Right cardiac atrium (tissue), 5 donors: ENCODE data around the gene LCE5A. TPM values are rescaled to one million over a fixed set of nuclear protein-coding genes. Genes with fewer than 3 reads are reported as not detected.

Experiments
- polyA plus RNA-seq: library from polyadenylated mRNA; stranded (reverse); fragments of 200-250 nt; gene quantifications from one replicate; pipeline ENCODE4 v1.2.3, GENCODE V29; 2013
- total RNA-seq, 4 donors: library from RNA; stranded (reverse); fragmentation: NEBNext Ultra II Directional; extraction: Animal tissue kit (Norgen Biotek cat#: 25700); gene quantifications; one replicate each; pipeline ENCODE4 v1.2.1, GENCODE V29; 2021
- donor health status: healthy with polysubstance abuse.
- donor health status: DM: no; HTN: yes; CAD: no.
- donor health status: DM: no; HTN: no; CAD: no.
- donor health status: DM: no; HTN: yes; CAD: no; lungs with severe emphysema.
- donor health status: DM: yes; HTN: yes; CAD: no.

Gene LCE5A
- total and polyA plus RNA-seq, 5 donors, result not detected

Other genes starting within 250 kb of the LCE5A start
- gene FLG, start 185.6 kb upstream of the LCE5A start, total RNA-seq, result not detected
- gene FLG, start 185.6 kb upstream of the LCE5A start, polyA plus RNA-seq, result 0.05 TPM
- gene FLG2, start 150.8 kb upstream of the LCE5A start, total RNA-seq, result not detected
- gene FLG2, start 150.8 kb upstream of the LCE5A start, polyA plus RNA-seq, result not detected
- not detected for gene CRNN, start 96.5 kb upstream of the LCE5A start, total RNA-seq
- gene CRNN, start 96.5 kb upstream of the LCE5A start, polyA plus RNA-seq, result 0.14 TPM
- gene CRCT1, start 3.7 kb downstream of the LCE5A start, total RNA-seq, result not detected
- not detected for gene CRCT1, start 3.7 kb downstream of the LCE5A start, polyA plus RNA-seq
- gene LCE3E, start 56.0 kb downstream of the LCE5A start, total RNA-seq, result not detected
- not detected for gene LCE3E, start 56.0 kb downstream of the LCE5A start, polyA plus RNA-seq
- not detected for gene LCE3D, start 69.7 kb downstream of the LCE5A start, total RNA-seq
- gene LCE3D, start 69.7 kb downstream of the LCE5A start, polyA plus RNA-seq, result not detected
- gene LCE3C, start 89.4 kb downstream of the LCE5A start, total RNA-seq, result not detected
- gene LCE3C, start 89.4 kb downstream of the LCE5A start, polyA plus RNA-seq, result not detected
- gene LCE3B, start 103.0 kb downstream of the LCE5A start, total RNA-seq, result not detected
- gene LCE3B, start 103.0 kb downstream of the LCE5A start, polyA plus RNA-seq, result not detected
- gene LCE3A, start 112.3 kb downstream of the LCE5A start, total RNA-seq, result not detected
- not detected for gene LCE3A, start 112.3 kb downstream of the LCE5A start, polyA plus RNA-seq
- not detected for gene LCE2D, start 152.6 kb downstream of the LCE5A start, total RNA-seq
- not detected for gene LCE2D, start 152.6 kb downstream of the LCE5A start, polyA plus RNA-seq
- not detected for gene LCE2C, start 164.5 kb downstream of the LCE5A start, total RNA-seq
- gene LCE2C, start 164.5 kb downstream of the LCE5A start, polyA plus RNA-seq, result not detected
- gene LCE2B, start 175.3 kb downstream of the LCE5A start, total RNA-seq, result not detected
- not detected for gene LCE2B, start 175.3 kb downstream of the LCE5A start, polyA plus RNA-seq
- gene LCE2A, start 187.5 kb downstream of the LCE5A start, total RNA-seq, result not detected
- not detected for gene LCE2A, start 187.5 kb downstream of the LCE5A start, polyA plus RNA-seq
- gene LCE4A, start 197.4 kb downstream of the LCE5A start, total RNA-seq, result not detected
- gene LCE4A, start 197.4 kb downstream of the LCE5A start, polyA plus RNA-seq, result not detected
- gene KPRP, start 247.2 kb downstream of the LCE5A start, total RNA-seq, result not detected
- not detected for gene KPRP, start 247.2 kb downstream of the LCE5A start, polyA plus RNA-seq